Measurements from ENCODE around the gene GNAQ.

- TF ChIP-seq CTCF (IDR thresholded peaks at IDR 0.05; ENCODE audit: borderline replicate concordance, extremely low read depth, low read length, poor library complexity, severe bottlenecking) (no peak), EZH2 (IDR thresholded peaks at IDR 0.05; ENCODE audit: borderline replicate concordance, low read depth, low read length, severe bottlenecking) (no peak)
Measured at GRCh38 chr9:78033870-78034269, 2.3 kb upstream of the GNAQ start.

Measured in DND-41 (cell line).